ENCODE measurements around the gene ELOF1.

GRCh38 chr19:11539495-11540365 is 19.3 kb downstream of the ELOF1 start:
- TF ChIP-seq CTCF (conservative IDR thresholded peaks at IDR 0.05; ENCODE audit: low read depth, low read length) (no peak), EZH2 (IDR thresholded peaks at IDR 0.05; ENCODE audit: low read length, unreplicated experiment) (no peak)

Data from PC-3 (cell line).